Loucy (cell line): ENCODE results near the gene SLC5A1.

Experiments
- EZH2phosphoT487 ChIP-seq: fragments of 200-600 bp; IDR thresholded peaks from 2 replicates; pipeline ENCODE4 v1.6.1; 2018; ENCODE audit warnings: antibody characterized with exemption, mild to moderate bottlenecking, moderate library complexity, borderline replicate concordance
- TF ChIP-seq, protein P1 (sequence below): fragments of 200-600 bp; sonication (generic); conservative IDR thresholded peaks from 2 replicates; pipeline ENCODE4 v1.5.1; 2014; ENCODE audit warnings: mild to moderate bottlenecking, antibody characterized with exemption, low read length

DNA sequence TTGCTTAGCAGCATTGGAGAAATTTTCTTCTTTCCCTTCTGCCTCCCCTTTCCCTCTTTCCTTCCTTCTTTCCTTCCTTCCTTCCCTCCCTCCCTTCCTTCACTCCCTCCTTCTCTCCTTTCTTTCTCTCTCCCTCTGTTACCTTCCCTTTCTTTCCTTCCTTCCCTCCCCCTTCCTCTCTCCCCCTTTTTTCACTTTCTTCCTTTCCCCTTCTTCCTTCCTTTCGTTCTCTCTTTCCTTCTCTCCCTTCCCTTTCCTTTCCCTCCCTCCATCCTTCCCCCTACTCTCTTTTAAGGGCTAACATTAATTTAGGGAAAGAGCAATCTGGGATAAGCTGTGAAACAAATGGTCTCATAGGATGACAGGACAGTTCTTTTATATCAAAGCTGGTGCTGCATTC is 34.1 kb downstream of the SLC5A1 start:
- TF ChIP-seq EZH2phosphoT487 = no peak
- TF ChIP-seq, protein P1, sequence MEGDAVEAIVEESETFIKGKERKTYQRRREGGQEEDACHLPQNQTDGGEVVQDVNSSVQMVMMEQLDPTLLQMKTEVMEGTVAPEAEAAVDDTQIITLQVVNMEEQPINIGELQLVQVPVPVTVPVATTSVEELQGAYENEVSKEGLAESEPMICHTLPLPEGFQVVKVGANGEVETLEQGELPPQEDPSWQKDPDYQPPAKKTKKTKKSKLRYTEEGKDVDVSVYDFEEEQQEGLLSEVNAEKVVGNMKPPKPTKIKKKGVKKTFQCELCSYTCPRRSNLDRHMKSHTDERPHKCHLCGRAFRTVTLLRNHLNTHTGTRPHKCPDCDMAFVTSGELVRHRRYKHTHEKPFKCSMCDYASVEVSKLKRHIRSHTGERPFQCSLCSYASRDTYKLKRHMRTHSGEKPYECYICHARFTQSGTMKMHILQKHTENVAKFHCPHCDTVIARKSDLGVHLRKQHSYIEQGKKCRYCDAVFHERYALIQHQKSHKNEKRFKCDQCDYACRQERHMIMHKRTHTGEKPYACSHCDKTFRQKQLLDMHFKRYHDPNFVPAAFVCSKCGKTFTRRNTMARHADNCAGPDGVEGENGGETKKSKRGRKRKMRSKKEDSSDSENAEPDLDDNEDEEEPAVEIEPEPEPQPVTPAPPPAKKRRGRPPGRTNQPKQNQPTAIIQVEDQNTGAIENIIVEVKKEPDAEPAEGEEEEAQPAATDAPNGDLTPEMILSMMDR = no peak
